AG09309 (cell line): ENCODE results near the gene RNF166.

ENCODE experiments used
- DNase-seq: peaks from one replicate; pipeline ENCODE4 v3.0.0-alpha.2; 2010; ENCODE audit warnings: low read depth
- H3K4me3 ChIP-seq: 2 replicates; pipeline ENCODE4 v1.5.1; 2011; ENCODE audit warnings: mild to moderate bottlenecking, low read depth, low read length, moderate library complexity; ENCODE audit not compliant: control insufficient read depth
- TF ChIP-seq, protein P1 (sequence below): IDR thresholded peaks from 2 replicates; pipeline ENCODE4 v1.5.1; 2011; ENCODE audit warnings: mild to moderate bottlenecking, low read depth, low read length, inconsistent platforms; ENCODE audit not compliant: insufficient read depth, control insufficient read depth; ENCODE audit errors: missing control alignments

Gene RNF166

DNA sequence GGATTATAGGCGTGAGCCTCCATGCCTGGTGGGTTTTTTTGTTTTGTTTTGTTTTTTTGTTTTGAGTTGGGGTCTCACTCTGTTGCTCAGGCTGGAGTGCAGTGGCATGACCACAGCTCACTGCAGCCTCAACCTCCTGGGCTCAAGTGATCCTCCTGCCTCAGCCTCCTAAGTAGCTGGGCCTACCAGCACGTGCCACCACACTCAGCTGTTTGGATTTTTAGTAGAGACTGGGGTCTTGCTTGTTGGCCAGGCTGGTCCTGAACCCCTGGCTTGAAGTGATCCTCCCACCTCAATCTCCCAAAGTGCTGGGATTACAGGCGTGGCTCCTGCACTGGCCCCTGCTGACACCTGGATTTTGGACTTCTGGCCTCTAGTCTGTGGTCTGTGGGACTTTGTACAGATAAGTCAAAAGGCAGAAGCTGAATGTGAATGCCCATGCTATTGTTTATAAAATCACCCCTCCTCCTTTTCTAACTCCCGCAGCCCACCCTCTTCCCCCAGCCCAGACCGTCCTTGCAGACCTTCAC, 25.6 kb downstream of the RNF166 start:
- no peak for DNase-seq
- TF ChIP-seq, protein P1, sequence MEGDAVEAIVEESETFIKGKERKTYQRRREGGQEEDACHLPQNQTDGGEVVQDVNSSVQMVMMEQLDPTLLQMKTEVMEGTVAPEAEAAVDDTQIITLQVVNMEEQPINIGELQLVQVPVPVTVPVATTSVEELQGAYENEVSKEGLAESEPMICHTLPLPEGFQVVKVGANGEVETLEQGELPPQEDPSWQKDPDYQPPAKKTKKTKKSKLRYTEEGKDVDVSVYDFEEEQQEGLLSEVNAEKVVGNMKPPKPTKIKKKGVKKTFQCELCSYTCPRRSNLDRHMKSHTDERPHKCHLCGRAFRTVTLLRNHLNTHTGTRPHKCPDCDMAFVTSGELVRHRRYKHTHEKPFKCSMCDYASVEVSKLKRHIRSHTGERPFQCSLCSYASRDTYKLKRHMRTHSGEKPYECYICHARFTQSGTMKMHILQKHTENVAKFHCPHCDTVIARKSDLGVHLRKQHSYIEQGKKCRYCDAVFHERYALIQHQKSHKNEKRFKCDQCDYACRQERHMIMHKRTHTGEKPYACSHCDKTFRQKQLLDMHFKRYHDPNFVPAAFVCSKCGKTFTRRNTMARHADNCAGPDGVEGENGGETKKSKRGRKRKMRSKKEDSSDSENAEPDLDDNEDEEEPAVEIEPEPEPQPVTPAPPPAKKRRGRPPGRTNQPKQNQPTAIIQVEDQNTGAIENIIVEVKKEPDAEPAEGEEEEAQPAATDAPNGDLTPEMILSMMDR = no peak

DNA sequence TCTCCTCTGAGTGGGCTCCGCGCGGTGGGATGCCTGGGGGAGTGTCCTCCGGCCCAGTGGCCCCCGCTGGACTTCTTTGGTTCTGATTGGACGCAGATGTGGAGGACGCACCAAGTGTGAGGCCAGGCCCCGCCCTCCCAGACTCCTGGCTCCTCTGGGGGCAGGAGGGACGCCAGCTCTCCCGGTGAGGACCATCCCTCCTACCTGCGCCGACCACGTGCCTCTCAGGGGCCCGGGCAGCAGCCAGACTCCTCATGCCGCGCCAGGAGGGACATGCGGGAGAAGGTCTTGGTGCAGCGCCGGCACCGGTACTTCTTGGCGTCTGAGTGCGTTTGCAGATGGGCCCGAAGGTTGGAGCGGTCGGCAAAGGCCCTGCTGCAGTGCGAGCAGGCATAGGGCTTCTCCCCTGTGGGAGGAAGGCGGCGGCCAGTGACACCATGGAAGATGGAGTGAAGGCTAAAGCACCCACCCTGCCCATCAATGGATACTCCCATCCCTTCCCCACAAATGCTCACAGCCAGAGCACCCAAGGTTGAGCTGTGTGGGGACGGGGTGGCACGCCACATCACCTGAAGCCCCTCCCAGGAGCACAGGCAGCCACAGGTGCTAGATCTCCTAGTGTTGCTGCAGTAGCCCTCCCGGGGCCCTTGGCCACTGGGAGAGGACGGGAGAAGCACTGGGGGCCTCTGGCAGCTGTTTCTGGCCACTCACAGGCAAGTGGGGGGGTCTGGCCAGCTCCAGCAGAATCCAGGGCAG, 27.8 kb downstream of the RNF166 start:
- H3K4me3 ChIP-seq = no peak overlapping the region
- DNase-seq = no peak
- TF ChIP-seq, protein P1 = no peak

More for the DNA sequence above, 25.6 kb downstream of the RNF166 start:
- H3K4me3 ChIP-seq = no peak overlapping the region

DNA sequence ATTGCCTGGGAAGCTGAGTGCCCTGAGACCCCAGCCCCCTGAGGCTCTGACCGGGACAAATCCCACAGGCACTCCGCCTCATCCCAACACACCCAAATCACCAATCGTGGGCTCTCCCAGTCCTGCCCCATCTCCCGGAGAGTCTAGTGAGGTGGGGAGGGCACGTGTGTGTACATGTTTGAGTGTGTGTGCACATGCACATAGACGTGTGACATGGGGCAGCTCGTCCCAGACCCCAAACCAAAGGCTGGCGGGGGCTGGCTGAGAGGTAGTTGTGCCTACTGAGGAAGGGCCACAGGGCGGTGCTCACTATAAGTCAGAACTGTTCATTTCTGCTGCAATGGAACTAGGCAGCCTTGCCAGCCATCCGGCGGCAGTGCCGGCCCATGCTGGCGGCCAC, 28.5 kb downstream of the RNF166 start:
- DNase-seq = no peak
- TF ChIP-seq, protein P1 = no peak
- no peak overlapping the region for H3K4me3 ChIP-seq

DNA sequence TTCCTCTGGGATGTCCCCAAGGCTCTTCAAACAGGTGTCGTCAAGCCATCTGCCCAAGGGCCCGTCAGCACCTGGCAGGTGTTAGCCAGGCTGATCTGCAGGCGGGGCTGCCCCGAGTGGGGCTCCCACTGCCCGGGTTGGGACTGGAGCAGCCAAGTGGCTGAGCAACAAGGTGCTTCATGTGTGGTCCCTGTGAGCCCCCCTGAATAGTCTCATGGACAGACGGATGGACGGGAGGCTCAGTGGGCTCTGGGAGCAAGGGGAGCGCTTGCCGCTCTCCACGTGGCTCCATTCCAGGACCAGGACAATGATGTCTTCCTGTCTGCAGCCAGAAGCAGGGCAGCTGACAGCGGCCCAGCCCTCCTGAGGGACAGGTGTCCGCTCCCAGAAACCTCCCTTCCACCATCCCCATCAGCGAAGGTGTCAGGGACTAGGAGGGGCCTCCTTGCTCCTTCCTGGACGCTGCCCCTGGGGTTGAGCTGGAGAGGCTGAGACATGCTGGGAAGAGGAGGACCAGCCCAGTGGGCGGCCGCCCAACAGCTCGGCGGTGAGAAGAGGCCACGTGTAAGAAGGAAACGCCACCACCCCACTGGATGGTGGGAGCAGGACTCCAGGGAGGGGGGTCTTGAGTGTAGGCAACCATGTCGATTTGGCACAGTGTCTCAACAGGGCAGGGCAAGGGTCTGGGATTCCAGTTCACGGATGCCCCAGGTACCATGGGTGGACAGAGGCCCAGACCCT, 29.5 kb downstream of the RNF166 start:
- TF ChIP-seq, protein P1 = no peak
- no peak overlapping the region for H3K4me3 ChIP-seq
- no peak for DNase-seq

DNA sequence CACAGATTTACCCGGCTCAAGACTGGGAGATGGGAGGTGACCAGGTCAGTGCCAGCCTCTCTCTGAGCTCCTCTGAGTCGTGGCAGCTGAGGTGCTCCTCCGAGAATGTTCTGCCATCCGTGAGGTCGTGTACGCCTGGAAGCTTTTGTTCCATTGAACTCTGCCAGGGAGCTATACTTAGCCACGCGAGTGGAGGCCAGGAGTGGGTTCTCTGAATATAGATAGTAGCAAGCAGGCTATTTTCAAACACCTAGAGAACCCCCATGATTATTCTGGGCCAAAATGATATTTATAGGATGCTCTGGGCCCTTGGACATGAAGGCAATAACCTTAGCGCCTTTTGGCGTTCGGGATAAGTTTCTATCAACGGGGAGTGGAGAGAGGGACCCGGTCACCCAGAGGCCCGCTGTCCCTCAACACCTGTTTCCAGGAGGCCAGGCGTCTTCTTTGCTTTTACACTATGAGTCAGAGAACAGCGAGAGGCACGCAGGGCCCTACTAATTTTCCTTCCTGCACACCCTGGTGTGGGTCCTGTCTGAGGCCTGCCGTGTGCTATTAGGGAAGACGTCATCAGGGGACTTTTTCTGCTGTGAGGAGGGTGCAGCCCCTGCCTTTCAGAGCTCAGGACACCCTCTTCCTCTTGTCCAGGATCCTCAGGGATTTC, 32.4 kb downstream of the RNF166 start:
- H3K4me3 ChIP-seq = no peak overlapping the region
- no peak for DNase-seq
- TF ChIP-seq, protein P1 = no peak

DNA sequence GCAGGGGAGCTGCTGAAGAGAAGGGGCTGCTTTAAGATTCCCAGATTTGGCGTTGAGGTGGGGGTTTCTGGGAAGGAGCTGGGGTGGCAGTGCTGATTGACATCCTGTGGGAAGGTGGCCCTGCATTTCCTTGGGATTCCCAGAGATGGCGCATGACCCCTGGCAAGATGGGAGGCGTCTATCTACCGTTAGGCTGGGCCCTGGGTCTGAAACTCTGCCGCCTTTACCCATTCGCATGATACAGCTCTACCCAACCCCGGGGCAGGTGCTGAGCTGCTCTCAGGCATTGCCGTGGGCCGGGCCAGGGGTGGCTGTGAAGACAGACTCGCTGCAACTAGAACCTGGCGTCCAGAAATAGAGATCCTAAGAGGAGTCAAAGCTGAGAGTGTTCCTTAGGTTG, 33.4 kb downstream of the RNF166 start:
- TF ChIP-seq, protein P1 = no peak
- H3K4me3 ChIP-seq = no peak overlapping the region
- no peak for DNase-seq
